Measurements from ENCODE around the gene HOTAIR.

The HOTAIR gene

DNA sequence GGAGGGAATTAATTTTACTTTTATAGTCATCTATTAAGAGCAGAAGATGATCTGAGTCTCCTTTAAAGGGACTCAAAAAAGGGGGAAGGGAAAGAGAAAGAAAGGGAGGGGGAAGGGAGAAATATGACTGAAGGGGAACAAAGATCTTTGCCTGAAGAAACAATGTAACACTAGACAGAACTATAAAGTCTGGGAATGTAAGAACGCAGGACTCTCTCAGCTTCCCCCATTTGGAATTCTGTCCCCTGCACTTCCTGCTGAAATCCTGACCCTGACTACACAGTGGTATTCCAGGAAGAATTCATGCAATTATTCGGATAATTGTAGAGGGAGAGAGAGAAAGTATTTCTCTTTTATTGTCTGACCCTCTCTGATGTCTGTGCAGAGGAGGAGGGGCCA lies 10.4 kb downstream of the HOTAIR start:
- TF ChIP-seq, protein P1, sequence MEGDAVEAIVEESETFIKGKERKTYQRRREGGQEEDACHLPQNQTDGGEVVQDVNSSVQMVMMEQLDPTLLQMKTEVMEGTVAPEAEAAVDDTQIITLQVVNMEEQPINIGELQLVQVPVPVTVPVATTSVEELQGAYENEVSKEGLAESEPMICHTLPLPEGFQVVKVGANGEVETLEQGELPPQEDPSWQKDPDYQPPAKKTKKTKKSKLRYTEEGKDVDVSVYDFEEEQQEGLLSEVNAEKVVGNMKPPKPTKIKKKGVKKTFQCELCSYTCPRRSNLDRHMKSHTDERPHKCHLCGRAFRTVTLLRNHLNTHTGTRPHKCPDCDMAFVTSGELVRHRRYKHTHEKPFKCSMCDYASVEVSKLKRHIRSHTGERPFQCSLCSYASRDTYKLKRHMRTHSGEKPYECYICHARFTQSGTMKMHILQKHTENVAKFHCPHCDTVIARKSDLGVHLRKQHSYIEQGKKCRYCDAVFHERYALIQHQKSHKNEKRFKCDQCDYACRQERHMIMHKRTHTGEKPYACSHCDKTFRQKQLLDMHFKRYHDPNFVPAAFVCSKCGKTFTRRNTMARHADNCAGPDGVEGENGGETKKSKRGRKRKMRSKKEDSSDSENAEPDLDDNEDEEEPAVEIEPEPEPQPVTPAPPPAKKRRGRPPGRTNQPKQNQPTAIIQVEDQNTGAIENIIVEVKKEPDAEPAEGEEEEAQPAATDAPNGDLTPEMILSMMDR (conservative IDR thresholded peaks at IDR 0.05; ENCODE audit: low read length) = no peak
- H3K4me3 ChIP-seq (ENCODE audit: low read length) = no peak overlapping the region
- no peak for DNase-seq (ENCODE audit: low read depth)

DNA sequence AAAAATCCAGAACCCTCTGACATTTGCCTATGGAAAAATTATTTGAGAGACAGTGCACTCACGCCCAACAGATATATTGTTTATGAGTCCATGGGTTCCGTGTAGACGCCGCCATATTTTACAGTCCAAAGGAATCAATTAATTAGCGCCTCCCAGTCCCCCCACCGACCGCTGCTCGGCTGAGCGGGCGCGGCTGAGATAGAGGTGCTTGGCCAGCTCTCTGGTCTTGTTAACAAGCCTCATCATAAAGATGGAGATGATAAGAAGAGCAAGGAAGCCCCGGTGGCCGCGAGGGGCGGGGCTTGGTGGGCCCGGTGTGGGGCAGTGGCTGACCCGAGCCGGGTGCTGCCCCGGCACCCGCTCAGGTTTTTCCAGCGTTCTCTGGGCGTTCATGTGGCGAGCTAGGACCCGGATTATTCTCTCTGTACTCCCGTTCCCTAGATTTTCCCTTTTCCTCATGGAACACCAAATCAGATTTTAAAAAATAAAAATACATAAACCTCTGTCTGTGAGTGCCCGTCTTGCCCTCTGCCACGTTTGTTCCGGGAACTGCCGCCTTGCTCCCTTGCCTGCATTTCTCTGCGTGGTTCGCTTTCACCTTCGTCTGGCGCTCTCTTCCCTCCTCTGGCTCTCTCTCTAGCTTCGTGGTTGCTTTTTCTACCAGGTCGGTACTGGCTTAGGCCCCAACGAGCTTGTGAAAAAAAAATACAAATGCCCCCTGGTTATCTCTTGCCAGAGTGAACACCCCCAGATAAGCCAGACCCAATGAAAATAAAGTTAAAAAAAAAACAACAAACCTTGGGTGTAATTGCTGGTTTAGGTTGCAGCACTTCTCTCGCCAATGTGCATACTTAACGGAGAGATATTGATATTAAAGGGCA lies 11.1 kb downstream of the HOTAIR start:
- TF ChIP-seq, protein P1 (conservative IDR thresholded peaks at IDR 0.05; ENCODE audit: low read length) = no peak
- H3K4me3 ChIP-seq (ENCODE audit: low read length) = no peak overlapping the region

DNA sequence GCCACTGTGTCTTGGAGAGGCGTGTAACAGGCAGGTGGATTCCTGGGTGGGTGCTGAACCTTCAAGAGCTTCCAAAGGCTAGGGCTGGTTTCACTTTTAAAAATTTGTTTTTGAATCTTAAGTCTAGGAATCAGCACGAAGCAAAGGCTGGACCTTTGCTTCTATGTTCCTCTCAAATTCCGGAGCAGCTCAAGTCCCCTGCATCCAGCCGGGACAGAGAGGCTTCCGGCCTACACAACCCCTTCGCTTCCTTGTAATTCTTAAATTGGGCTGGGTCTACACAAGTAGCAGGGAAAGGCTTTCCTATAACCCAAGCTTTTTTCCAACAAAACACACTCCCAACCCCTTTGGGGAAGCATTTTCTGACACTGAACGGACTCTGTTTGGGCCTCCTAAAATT lies 11.7 kb downstream of the HOTAIR start:
- no peak for DNase-seq (ENCODE audit: low read depth)
- TF ChIP-seq, protein P1 (conservative IDR thresholded peaks at IDR 0.05; ENCODE audit: low read length) = no peak

More for the DNA sequence above, 11.1 kb downstream of the HOTAIR start:
- DNase-seq (ENCODE audit: low read depth) = no peak

DNA sequence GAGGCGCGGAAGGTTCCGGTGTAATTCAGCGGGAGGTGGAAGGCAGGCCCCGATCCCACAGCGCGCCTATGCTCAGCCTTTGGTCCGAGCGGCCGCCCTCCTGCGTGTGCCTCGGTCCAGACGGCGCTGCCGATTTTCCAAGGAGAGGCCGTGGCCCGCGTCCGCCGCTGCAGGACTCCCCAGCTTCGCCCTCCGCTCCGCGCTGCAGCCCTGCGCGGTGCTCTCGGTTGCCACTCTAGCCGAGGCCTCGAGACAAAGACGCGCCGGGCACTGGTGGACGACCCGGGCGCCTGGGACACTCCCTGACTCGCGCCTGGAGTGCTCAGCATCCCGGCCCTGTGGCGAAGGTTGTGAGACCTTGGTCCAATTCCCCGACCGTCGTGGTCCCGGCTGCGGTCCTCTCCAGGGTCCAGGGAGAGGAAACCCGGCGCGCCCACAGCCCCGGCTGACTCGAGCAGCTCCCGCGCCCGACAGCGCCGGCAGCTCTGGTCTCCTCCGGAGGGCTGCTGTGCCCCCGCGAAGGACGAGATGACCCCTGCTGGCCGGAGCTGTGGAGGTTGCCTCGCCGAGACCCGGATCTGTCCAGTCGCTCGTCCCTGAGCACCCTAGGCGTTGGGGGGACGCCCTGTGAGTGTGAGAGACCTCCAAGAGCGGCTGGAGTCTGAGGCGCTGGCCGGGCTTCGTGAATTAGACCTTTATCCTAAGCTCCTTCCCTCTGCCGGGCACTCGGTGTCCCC lies 13.6 kb downstream of the HOTAIR start:
- DNase-seq (ENCODE audit: low read depth) = no peak
- no peak overlapping the region for H3K4me3 ChIP-seq (ENCODE audit: low read length)
- TF ChIP-seq, protein P1 (conservative IDR thresholded peaks at IDR 0.05; ENCODE audit: low read length) = no peak

More for the DNA sequence above, 11.7 kb downstream of the HOTAIR start:
- no peak overlapping the region for H3K4me3 ChIP-seq (ENCODE audit: low read length)

DNA sequence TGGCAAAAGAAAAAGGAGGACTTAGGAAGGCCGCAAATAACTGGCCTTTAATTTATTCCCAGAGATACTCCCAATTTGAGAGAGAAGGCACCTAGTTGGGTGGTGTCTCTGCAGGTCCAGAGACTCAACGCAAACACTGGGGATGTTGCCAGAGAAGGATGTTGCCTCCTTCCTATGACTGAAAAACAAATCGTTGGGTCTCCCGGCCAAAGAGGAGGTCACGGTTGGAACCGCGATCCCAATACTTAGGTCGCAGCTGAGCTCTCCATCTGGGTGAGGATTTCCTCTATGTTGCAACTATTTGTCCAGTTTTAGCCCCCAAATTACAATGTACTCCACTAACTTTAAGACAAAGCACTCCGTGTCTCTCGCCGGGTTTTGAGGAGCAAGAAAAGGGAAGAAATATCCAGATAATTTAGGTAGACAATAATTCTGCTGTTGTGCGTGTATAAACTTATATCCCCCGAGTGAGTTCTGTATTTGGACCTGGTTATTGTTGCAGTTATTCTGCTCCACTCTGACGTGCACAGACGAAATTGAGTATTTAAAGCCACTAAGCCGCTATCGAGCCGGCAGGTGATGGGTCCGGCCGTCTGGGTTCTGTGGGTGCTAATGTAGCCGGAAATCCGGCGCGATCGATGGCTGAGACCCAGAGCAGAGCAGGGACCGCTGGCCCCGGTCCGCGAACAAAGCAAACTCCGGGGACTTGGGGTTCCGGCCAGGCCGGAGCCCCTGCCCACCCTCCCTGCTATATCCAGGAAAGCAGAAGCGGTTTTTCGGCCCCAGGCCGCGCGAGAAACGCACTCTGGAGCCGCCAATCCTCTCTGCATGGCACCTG lies 14.3 kb downstream of the HOTAIR start:
- DNase-seq (ENCODE audit: low read depth) = no peak
- H3K4me3 ChIP-seq (ENCODE audit: low read length) = no peak overlapping the region
- TF ChIP-seq, protein P1 (conservative IDR thresholded peaks at IDR 0.05; ENCODE audit: low read length) = no peak

DNA sequence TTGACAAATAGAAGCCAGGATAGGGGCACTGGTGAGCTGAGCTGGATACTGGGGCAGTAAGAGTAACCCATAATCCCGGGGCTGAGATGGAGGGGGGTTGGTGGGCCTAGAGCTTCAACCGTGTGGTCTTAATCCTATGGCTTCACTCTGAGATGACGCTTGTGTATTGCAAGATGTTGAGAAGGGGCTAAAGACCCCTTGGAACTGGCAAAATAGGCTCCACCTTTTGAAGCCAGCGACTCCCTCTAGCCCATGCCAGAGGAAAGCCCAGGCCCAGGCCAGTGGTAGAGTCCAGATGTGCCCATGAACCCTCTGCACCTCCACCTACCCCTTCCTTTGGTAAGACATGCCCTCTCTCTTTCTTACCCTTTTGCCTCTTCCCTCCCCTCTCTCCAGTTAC lies 15.4 kb downstream of the HOTAIR start:
- DNase-seq (ENCODE audit: low read depth) = no peak
- no peak overlapping the region for H3K4me3 ChIP-seq (ENCODE audit: low read length)
- TF ChIP-seq, protein P1 (conservative IDR thresholded peaks at IDR 0.05; ENCODE audit: low read length) = no peak
